Caki2 (cell line): ENCODE data around the gene TRPV2. TPM values are rescaled to one million over a fixed set of nuclear protein-coding genes. Genes with fewer than 3 reads are reported as not detected.
A peak's percentile ranks its signal among the peaks of the same experiment; 100 is the strongest.
"Not testable (repeated sequence)": the region's sequence is repeated elsewhere in the genome, so short reads cannot be mapped to it uniquely, and the experiment has no call there.

Source experiments
- DNase-seq: peaks from one replicate; pipeline ENCODE4 v3.0.0-alpha.2; 2015; ENCODE audit warnings: low read depth
- in situ Hi-C: cut with HindIII; loops from 2 replicates; pipeline ENCODE4 v1.10.0; 2016; ENCODE audit warnings: low sequenced_read_pairs, low pct_unique_long_range_greater_than_20kb, mixed read lengths
- total RNA-seq: library from RNA; depleted of rRNA; stranded (reverse); fragments of >200 nt; shearing (Covaris generic); gene quantifications from 2 replicates; pipeline ENCODE4 v1.2.3, GENCODE V29; 2014; ENCODE audit warnings: low replicate concordance

Gene TRPV2
- total RNA-seq, 1 experiment from 2014 or later = not detected

GRCh38 chr17:16429083-16429482 is 13.7 kb downstream of the TRPV2 start:
- in situ Hi-C loops = no loop called here
- DNase-seq = no peak

DNA sequence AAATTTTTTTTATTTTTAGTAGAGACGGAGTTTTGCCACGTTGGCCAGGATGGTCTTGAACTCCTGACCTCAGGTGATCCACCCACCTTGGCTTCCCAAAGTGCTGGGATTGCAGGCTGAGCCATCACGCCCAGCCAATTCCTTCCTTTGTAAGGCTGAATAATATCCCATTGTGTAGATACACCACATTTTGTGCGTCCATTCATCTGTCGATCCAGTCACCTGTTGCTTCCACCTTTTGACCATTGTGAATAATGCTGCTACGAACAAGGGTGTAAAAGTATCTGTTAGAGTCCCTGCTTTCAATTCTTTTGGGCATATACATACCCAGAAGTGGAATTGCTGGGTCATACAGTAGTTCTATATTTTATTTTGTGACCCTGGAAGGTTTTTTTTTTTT is 15.3 kb downstream of the TRPV2 start:
- DNase-seq = no peak
- in situ Hi-C loops = no loop called here

DNA sequence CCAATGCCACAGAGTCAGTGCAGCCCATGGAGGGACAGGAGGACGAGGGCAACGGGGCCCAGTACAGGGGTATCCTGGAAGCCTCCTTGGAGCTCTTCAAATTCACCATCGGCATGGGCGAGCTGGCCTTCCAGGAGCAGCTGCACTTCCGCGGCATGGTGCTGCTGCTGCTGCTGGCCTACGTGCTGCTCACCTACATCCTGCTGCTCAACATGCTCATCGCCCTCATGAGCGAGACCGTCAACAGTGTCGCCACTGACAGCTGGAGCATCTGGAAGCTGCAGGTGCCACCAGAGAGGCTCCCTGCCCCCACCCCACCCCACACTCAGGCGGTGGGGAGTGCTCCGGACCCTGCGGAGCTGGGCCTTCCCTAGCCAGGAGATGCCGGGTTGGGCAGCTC is 16.6 kb downstream of the TRPV2 start:
- in situ Hi-C loops = no loop called here
- no peak for DNase-seq

DNA sequence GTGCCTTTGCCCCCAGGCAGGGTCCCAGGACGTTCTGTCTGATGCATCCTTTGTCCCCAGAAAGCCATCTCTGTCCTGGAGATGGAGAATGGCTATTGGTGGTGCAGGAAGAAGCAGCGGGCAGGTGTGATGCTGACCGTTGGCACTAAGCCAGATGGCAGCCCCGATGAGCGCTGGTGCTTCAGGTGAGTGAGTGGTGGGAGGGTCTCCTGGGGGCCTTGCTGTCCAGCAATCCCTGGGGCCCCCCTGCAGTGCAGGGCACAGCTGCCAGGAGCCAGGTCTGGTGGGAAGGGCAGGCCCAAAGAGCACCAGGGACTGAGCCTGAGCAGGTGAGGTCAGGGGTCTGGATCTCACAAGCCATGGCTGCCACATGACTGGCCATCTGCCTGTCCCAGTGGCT is 18.1 kb downstream of the TRPV2 start:
- in situ Hi-C loops = no loop called here
- DNase-seq = no peak

GRCh38 chr17:16434662-16435061 is 19.3 kb downstream of the TRPV2 start:
- in situ Hi-C loops = no loop called here
- DNase-seq = no peak

- in situ Hi-C loops = no loop called here
- no peak for DNase-seq
Measured at GRCh38 chr17:16435925-16436886, 20.8 kb downstream of the TRPV2 start.

DNA sequence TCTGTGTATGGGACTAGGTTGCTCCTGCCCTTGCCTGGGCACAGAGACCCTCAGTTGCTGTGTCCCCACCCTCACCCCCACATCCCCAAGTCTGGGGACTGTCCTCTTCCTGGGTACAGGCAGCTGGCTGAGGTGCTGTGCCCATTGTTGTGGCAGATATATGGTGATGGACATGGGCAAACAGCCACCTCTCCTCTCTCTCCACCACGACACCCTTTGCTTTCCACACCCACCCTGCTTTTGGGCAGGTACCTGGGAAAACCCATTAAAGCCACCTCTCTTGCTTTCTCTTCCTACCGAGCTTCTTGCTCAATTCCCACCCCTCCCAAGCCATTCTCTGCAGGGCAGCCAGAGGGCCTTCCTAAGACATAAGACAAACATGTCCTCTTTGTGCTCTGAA is 21.7 kb downstream of the TRPV2 start:
- DNase-seq = no peak
- in situ Hi-C loops = no loop called here

- in situ Hi-C loops = no loop called here
- DNase-seq = no peak
Measured at GRCh38 chr17:16438173-16438556, 22.8 kb downstream of the TRPV2 start.

DNA sequence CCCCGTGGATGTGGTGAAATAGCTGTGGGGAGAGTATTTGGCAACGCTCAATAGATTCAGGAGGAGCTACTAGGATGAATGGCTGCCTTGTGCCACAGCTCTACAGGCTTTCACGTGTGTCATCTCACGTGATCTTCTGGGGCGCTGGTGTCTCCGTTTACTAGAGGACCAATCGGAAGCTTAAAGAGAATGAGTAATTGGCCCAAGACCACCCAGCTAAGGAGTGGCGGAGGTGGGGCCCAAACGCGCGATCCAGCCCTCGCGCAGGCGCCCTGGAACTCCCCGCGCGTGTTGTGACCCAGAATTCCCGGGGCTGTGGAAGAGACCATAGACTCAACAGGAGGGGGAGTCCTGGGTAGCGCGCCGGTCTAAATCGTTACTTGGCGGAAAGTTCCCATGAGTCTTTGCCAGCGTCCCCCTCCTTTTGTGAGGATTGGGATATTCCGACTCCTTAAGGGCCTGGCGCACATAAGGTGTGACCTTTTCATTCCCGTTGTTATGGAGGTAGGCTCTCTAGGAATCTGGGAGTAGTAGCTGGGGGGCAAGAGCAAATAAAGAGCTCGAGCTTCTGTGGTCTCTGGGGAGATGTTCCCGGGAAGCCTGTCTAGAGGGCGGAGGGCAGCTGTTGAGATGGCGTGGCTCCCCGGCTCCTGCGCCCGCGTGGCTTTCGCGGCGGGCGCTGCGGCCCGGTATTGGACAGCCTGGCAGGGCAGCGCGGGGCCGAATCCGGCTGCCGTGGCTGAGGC is 23.4 kb downstream of the TRPV2 start:
- in situ Hi-C loops = no loop called here
- peak; percentile 98 for DNase-seq

DNA sequence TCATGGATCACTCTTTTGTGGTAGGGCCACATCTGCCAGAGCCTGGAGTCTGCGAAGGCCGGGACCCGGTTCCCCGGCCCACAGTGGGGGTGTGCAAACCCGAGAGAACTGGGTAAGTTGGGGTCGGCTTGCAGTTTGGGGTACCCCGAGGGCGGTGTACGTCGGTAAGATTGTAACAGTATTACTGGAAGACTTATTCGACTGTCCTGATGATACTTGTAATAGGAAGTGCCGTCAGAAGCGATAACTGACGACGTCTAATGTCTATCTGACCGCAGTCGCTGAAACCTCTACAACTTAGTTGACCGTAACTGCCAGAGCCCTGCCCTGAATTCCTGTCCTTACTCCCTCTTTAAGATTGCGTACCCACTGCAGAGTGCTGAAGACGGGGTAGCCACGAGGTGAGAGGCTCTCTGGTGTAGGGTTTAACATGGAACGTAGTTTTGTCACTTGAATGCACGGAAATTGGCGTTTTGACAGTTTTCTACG is 24.0 kb downstream of the TRPV2 start:
- in situ Hi-C loops = no loop called here
- no peak for DNase-seq

GRCh38 chr17:16439811-16440351 is 24.5 kb downstream of the TRPV2 start:
- in situ Hi-C loops = no loop called here
- DNase-seq = no peak

DNA sequence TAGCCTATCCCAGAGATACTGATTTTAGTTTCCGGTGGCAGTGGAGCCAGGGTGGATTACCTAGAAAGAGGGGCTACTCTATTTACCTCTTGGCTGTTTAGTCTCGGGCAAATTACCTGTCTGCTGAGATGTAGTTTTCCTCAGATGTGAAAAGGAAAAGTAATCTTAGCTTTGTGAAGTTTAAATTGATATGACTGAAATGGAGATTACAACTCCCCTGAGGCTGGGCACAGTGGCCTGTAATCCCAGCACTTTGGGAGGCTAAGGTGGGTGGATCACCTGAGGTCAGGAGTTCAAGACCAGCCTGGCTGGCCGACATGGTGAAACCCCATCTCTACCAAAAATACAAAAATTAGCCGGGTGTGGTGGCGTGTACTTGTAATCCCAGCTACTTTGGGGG is 25.0 kb downstream of the TRPV2 start:
- DNase-seq, in situ Hi-C loops: not testable (repeated sequence)

DNA sequence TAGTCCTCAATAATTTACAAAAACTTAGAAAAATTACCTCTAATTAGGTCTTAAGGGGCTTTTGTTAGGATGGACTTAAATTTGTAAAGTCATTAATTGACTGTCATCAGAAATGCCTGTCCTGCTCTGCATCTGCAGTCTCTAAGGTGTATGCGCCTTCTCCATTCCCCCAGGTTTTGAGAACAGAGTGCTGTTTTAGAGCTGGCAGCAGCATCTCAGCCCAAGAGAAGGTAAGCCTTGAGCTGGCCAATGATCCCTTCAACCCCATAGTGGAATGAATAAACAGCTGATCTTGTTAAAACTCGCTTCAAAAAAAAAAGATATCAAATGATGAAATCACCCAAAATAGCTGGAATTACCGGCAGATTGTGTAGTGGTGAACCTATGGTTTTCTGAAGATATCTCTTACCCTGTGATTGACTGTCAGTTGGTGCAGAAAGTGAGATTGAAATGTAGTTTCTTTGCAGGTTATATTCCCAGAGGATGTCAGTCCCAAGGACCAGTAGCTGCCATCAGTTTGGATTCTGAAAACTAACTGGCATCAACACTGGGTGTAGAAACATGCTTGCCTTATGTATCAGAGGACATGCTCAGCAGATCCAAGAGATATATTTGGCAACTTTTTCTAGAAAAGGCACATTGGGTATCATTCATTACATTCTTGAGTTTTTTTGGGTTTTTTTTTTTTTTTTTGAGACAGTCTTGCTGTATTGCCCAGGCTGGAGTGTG is 25.7 kb downstream of the TRPV2 start:
- in situ Hi-C loops = no loop called here
- no peak for DNase-seq

- no peak for DNase-seq
- in situ Hi-C loops = no loop called here
Measured at GRCh38 chr17:16442141-16442540, 26.8 kb downstream of the TRPV2 start.

DNA sequence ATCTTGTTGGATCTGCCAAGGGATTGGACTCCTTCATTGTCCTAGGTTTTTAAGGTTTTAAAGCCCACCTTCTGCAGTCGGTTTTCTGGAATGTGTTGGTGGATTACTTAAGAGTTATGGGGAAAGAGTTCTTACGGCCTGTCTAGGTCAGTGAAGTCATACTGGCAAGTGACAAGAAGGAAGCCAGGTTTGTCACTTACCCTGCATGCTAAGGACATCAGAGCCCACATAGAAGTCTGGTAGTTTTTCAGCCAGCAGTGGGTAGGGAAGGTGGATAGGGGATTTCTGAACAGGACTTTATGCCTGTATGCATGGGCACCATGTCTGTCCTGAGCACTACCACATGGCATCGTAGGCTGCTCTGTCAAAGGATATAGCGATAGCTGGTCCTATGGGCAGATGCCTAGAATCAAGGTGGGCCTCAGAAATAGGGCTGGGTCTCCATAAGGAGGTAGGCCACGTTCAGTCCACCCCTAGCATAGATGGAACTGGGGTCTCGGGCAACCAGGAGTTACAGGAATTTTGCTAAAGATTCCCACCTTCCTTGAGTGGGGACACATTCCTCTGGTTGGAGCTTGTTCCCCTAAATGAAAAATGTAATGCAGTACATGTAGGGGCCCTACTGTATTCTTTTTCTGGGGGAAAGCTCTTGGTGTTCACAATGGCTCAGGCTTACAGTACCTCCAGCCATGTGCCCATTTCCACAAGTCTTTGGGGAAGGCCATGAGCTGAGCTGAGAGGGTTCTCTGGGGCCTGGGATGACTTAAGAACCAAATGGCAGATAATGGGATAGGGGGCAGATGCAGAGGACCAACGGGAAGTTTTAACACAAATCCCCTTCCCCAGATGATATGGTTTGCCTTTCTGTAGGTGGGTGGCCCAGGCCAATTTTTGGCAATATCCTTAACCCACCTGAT is 27.5 kb downstream of the TRPV2 start:
- DNase-seq = no peak
- in situ Hi-C loops = no loop called here

DNA sequence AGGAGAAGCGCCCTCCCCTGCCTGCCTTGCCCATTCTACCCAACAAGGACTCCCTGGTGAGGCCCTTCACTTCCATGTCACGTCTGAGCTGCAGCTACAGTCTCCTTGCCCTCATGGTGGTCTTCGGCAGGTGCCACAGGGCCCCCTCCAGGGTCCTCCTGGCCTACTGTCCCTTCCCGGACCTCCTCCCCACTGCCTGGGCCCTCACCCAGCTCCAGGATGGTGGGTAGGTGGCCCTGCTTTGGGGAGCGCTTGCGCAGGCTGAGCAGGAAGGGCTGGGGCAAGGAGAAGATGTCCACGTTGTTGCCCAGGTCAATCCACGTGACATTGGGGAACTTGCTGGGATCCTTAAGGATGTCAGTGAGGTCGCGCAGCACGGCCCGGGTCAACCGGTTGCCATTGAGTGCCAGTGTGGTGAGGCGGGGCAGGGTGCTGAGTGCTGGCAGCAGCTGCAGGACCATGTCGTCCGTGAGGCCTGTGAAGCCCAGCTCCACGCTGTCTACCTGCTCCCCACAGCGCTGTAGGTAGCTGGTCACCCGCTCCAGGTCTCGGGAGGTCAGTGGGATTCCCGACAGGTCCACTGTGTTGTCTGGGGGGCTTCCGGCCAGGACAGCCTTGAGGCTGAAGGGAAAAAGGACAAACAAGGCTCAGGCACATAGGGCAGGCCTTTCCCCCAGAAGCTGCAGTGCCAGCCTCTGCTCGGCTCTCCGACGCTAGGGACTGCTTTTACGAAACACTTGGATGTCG is 28.3 kb downstream of the TRPV2 start:
- no peak for DNase-seq
- in situ Hi-C loops = no loop called here
